Measurements from ENCODE around the gene TOMM70. TPM values are rescaled to one million over a fixed set of nuclear protein-coding genes. Genes with fewer than 3 reads are reported as not detected.
"Not testable (repeated sequence)": the region's sequence is repeated elsewhere in the genome, so short reads cannot be mapped to it uniquely, and the experiment has no call there.

The TOMM70 gene
- total RNA-seq, 1 experiment from 2014 or later = 59.2 TPM

GRCh38 chr3:100449214-100449613, 48.3 kb upstream of the TOMM70 start (continued):
- no peak for TF ChIP-seq PRDM15 (CRISPR knock-in tag; IDR thresholded peaks at IDR 0.05)
- no peak for TF ChIP-seq E2F4 (CRISPR knock-in tag; IDR thresholded peaks at IDR 0.05; ENCODE audit: borderline replicate concordance, low read depth)
- TF ChIP-seq NR2C2 (CRISPR knock-in tag; IDR thresholded peaks at IDR 0.05) = no peak
- no peak for TF ChIP-seq ZBTB21 (CRISPR knock-in tag; IDR thresholded peaks at IDR 0.05; ENCODE audit: borderline replicate concordance)
- no peak for TF ChIP-seq ERG (CRISPR knock-in tag; IDR thresholded peaks at IDR 0.05)
- TF ChIP-seq AR (CRISPR knock-in tag; IDR thresholded peaks at IDR 0.05) = no peak
- no peak for TF ChIP-seq ZNF512 (CRISPR knock-in tag; IDR thresholded peaks at IDR 0.05; ENCODE audit: borderline replicate concordance)
- no peak for TF ChIP-seq GRHL2 (CRISPR knock-in tag; IDR thresholded peaks at IDR 0.05; ENCODE audit: insufficient replicate concordance, severe bottlenecking)
- no peak for TF ChIP-seq IRF2 (CRISPR knock-in tag; IDR thresholded peaks at IDR 0.05; ENCODE audit: borderline replicate concordance, low read depth)

GRCh38 chr3:100448079-100448478, 47.2 kb upstream of the TOMM70 start:
- no peak overlapping the region for H3K27ac Mint-ChIP-seq
- H3K9me3 Mint-ChIP-seq = peaks cover 45% of the 10 kb centered on the region
- ChIA-PET POLR2A (interaction anchor here (0.6 kb wide), 1 partner anchor 127 kb away, joined by 3 read pairs; no protein-coding TSS in a partner anchor), CTCF (interaction anchor here (3.7 kb wide), 1 partner anchor 15 kb away, joined by 17 read pairs; no protein-coding TSS in a partner anchor)
- H3K36me3 Mint-ChIP-seq = peaks cover 62% of the 10 kb centered on the region
- H3K4me1 Mint-ChIP-seq = peaks cover 23% of the 10 kb centered on the region
- H3K27me3 Mint-ChIP-seq (ENCODE audit: low read depth) = no peaks in the 10 kb centered on the region
- no peak for DNase-seq (ENCODE audit: low spot score)
- no peak for TF ChIP-seq ZNF121 (CRISPR knock-in tag; IDR thresholded peaks at IDR 0.05)
- TF ChIP-seq ATF2 (CRISPR knock-in tag; IDR thresholded peaks at IDR 0.05; ENCODE audit: borderline replicate concordance, low read depth) = no peak
- TF ChIP-seq ERG (CRISPR knock-in tag; IDR thresholded peaks at IDR 0.05) = no peak
- TF ChIP-seq EMX1 (CRISPR knock-in tag; IDR thresholded peaks at IDR 0.05) = no peak
- TF ChIP-seq ZNF263 (CRISPR knock-in tag; IDR thresholded peaks at IDR 0.05; ENCODE audit: low read depth) = no peak
- no peak for TF ChIP-seq NR3C1 (CRISPR knock-in tag; conservative IDR thresholded peaks at IDR 0.05; ENCODE audit: low read depth)
- H3K4me3 Mint-ChIP-seq = no peak overlapping the region
- no peak for ATAC-seq

- Mint-ChIP-seq H3K9me3 (peaks cover 55% of the 10 kb centered on the region), H3K36me3 (peaks cover 64% of the 10 kb centered on the region), H3K4me1 (peaks cover 23% of the 10 kb centered on the region)
- H3K27me3 Mint-ChIP-seq (ENCODE audit: low read depth); DNase-seq (ENCODE audit: low spot score); ATAC-seq; H3K27ac Mint-ChIP-seq; H3K4me3 Mint-ChIP-seq; POLR2A ChIA-PET: not testable (repeated sequence)
- CTCF ChIA-PET = interaction anchor here (3.7 kb wide), 1 partner anchor 16 kb away, joined by 17 read pairs; no protein-coding TSS in a partner anchor
Measured at GRCh38 chr3:100447067-100447466, 46.2 kb upstream of the TOMM70 start.
